ENCODE results near the gene SPATA7.

GRCh38 chr14:88426271-88426670 lies 40.8 kb downstream of the SPATA7 start:
- TF ChIP-seq GATA3 (IDR thresholded peaks at IDR 0.05; ENCODE audit: low read depth, low read length) (no peak), GATA2 (IDR thresholded peaks at IDR 0.05; ENCODE audit: low read depth, low read length) (no peak)
